GM19395 (cell line): ENCODE measurements around the gene MARK4.
"Not testable (repeated sequence)": the region's sequence is repeated elsewhere in the genome, so short reads cannot be mapped to it uniquely, and the experiment has no call there.

Experiments used
- ATAC-seq: cut with Tn5 transposase; IDR thresholded peaks from one replicate; pipeline ENCODE4 v1.9.1; 2021; ENCODE audit warnings: mild to moderate bottlenecking, moderate library complexity; ENCODE audit not compliant: unreplicated experiment

MARK4 gene

DNA sequence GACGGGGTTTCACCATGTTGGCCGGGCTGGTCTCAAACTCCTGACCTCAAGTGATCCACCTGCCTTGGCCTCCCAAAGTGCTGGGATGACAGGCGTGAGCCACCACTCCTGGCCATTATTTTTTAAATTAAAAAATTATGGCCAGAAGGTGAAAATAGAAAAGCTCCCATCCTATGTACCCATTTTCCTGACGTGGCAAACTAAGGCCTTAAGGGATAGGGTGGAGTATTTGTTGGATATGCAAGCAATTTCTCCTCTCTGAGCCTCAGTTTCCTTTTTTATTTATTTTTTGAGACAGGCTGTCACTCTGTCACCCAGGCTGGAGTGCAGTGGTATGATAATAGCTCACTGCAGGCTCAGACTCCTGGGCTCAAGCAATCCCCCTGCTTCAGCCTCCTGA, 83.8 kb downstream of the MARK4 start:
- not testable (repeated sequence) for ATAC-seq

DNA sequence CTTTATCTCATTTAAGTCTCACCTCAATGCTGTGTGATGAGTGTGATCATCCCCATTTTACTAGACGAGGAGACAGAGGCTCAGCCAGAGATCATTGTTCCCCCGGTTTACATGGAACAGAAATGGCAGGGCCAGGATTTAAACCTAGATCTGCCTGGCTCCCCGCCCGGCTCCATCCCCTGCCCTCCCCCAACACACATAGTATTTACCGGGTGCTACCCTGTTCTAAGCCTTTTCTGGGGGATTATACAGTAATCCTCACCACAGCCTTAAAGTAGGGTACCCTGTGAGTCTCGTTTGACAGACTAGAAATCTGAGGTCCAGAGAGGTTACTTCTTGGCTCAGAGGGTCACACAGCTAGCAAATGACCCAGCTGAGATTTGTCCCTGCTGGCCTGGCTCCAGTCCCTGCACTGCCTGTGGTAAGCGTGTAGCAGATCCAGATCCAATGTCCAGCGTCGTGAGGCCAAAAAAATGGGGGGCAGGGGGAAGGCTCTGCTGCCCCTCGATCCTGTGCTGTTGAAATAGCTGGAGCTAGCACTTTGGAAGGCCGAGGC, 85.7 kb downstream of the MARK4 start:
- no peak for ATAC-seq

DNA sequence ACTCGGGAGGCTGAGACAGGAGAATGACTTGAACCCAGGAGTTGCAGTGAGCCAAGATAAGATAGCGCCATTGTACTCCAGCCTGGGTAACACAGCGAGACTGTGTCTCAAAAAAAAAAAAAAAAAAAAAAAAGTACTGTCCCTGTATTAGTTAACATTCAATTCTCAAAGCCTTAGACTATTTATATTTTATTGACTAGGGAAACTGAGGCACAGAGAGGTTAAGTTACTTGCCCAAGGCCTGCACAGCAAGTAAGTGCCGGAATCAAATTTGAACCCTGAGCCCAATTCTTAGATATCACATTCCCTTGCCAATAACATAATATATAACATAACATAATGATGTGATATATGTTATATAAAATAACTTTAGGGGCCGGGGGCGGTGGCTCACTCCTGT, 88.6 kb downstream of the MARK4 start:
- ATAC-seq, result no peak

- ATAC-seq, result no peak
These were observed 89.3 kb downstream of the MARK4 start, which contains the start of gene KLC3 for GRCh38 chr19:45340232-45340898. Gene KLC3, plus strand, starts transcription at chr19:45340750. Its CDS starts 4,792 bp downstream, at chr19:45345542.

GRCh38 chr19:45340899-45341453, 89.9 kb downstream of the MARK4 start:
- no peak for ATAC-seq

DNA sequence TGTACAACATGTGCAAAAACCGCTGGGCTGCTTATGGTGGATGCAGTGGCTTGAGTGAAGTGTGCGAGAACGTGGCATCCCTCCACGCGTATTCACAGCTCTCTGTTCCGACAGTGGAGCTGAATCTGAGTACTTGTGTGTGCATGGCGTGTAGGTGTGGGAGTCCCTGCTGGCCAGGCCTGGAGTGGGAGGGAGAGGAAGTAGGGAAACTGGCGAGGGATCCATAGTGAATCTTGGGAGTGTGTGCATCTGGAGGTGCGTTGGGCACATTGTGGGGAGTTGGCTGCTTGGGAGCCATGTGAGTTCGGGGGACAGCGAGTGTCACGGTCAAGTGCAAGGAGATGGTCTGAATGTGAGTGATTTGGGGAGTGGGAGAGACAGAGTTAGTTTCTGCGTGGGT, 91.8 kb downstream of the MARK4 start:
- no peak for ATAC-seq

DNA sequence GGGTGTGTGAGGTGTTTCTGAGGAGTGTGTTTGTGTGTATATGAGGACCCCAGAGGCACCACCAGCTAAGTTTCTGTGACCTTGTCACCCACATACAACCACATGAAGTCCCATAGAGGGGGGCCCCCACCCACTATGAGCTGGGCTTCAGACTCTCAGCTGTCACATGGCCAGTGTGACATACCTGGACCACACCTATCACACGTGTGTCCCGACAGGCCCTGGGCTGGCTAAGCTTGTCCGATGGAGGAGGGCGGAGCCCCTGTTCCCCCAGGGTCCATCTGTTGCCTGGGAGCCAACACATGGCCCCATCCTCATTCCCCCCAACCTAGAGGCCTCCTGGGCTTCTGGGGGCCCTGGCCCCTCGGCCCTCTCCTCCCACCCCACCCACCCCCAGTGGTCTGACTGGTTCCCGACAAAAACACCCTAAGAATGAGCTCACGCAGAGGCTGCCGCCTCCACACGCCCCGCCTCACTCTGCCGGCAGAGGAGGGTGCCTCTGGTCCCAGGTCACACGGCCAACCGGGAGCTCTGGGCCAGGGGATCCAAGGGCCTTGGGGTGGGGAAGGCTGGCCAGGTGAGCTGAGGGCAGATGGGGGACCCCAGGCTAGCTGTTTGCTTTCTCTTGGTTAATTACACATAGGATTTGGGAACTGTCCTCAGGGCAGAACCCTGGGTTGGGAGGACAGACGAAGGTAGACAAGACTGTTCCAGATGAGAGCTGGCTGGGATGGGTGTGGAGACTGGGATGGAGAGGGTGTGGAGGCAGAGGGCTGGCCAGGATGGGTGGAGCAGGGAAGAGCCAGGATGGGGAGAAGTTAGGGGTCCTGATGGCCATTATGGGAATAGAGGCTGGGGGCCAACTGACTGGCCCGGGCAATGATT, 93.8 kb downstream of the MARK4 start:
- no peak for ATAC-seq

DNA sequence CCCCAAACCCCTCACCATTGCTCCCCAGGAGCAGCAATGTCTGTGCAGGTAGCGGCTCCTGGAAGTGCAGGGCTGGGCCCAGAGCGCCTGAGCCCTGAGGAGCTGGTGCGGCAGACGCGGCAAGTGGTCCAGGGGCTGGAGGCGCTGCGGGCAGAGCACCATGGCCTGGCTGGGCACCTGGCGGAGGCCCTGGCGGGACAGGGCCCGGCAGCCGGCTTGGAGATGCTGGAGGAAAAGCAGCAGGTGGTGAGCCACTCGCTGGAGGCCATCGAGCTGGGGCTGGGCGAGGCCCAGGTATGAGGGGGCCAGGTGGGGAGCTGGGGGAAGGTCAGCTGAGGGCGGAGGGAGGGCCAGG, 94.4 kb downstream of the MARK4 start:
- no peak for ATAC-seq

DNA sequence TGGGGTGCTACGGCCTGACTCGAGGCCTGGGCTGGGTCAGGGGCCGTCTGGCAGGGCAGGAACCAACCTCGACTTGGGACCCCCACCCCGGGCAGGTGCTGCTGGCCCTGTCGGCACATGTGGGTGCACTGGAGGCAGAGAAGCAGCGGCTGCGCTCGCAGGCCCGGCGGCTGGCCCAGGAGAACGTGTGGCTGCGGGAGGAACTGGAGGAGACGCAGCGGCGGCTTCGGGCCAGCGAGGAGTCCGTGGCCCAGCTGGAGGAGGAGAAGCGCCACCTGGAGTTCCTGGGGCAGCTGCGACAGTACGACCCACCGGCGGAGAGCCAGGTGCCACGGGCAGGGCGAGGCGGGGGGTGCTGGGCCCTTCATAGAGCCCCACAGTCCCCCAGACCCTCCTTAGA, 95.4 kb downstream of the MARK4 start:
- no peak for ATAC-seq

DNA sequence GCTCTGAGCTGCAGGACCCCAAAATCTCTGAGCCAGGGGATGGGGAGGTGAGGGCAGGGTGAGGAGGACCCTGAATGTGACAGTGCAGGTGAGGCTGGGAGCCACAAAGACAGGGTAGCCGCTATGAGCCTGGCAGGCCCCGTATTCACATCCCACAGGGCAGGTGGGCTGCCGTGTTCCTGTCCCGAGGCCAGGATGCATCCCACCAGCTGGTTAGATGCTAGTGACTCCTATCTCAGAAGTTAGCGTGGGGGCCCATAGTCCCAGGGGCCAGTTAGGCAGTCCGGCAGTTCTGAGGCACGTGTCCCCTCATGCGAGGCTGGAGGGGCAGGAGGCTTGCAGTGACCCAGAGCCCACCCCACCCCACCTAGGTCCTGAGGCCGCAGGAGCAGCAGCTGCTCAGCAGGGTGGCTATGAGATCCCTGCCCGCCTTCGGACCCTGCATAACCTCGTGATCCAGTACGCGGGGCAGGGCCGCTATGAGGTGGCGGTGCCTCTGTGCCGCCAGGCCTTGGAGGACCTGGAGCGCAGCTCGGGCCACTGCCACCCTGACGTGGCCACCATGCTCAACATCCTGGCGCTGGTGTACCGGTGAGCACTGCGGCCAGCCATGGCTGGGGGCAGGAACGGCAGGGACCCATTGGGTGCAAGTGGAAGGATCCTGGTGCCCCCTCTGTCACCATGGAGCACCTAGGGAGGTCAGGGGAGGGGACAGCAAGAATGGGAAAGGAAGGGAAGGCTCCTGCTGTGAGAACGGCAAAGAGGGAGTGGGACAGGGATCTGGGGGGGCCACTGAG, 96.7 kb downstream of the MARK4 start:
- ATAC-seq, result no peak

- no peak for ATAC-seq
These were observed 97.5 kb downstream of the MARK4 start for GRCh38 chr19:45348367-45349125.

DNA sequence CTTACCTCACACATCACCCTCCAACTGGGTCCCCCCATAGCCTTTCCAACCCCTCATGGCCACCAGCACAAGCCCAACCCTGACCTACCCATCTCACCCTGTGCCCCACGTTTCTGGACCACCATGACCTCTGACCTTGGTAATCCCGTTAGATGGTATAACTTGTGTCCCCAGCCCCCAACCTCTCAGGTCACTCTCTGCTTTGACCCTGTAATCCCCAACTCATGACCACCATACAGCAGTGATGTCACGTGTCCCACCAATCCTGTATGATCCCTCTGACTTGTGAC, 98.0 kb downstream of the MARK4 start:
- ATAC-seq, result no peak

GRCh38 chr19:45349430-45349941, 98.4 kb downstream of the MARK4 start:
- ATAC-seq, result no peak

DNA sequence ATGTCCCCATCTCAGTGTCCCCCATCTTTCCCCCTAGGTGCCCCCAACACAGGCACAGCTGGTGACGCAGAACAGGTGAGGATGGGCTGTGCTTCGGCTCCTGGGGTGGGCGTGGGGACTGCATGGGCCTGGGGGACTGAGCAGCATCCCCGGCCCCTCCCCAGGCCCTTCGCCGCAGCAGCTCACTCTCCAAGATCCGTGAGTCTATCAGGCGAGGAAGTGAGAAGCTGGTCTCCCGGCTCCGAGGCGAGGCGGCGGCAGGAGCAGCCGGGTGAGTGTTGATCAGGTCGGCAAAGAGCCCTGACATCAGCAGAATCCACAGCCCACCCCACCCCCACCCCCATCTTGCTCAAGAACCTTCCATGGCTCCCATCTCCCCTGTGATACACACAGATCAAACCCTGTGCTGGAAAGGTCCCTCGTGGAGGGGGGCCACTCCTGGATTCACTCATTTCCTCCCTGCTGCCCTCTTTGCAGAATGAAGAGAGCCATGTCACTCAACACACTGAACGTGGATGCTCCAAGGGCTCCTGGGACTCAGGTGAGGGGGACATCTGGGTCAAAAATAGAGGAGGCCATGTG, 99.5 kb downstream of the MARK4 start:
- ATAC-seq, result no peak

DNA sequence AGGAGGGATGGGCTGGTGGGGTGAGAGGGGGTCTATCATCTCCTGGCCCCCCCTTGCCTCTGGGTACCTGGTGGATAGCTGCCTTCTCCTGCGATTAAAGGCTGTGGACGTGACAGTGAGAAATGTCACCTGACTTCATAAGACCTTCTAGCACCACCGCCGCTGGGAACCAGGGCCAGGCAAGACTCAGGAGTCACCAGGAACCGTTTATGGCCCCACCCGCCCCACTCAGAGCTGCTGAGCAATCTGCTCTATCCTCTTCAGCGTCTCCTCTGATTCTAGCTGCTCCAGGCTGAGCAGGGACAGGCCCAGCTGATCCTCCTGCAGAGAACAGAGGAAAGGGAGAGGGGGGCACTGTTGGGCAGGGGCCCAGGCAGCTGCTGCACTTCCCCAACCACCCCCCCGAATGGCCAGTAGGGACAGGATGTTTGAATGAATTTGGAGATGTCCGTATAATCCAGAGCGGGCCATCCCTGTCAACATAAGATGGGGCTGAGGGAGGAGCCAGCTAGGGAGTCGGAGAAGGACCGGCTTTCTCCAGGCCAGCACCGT, 100.4 kb downstream of the MARK4 start:
- ATAC-seq, result no peak

GRCh38 chr19:45352062-45352461, 101.0 kb downstream of the MARK4 start:
- ATAC-seq, result no peak

GRCh38 chr19:45352471-45352870, 101.4 kb downstream of the MARK4 start:
- no peak for ATAC-seq

DNA sequence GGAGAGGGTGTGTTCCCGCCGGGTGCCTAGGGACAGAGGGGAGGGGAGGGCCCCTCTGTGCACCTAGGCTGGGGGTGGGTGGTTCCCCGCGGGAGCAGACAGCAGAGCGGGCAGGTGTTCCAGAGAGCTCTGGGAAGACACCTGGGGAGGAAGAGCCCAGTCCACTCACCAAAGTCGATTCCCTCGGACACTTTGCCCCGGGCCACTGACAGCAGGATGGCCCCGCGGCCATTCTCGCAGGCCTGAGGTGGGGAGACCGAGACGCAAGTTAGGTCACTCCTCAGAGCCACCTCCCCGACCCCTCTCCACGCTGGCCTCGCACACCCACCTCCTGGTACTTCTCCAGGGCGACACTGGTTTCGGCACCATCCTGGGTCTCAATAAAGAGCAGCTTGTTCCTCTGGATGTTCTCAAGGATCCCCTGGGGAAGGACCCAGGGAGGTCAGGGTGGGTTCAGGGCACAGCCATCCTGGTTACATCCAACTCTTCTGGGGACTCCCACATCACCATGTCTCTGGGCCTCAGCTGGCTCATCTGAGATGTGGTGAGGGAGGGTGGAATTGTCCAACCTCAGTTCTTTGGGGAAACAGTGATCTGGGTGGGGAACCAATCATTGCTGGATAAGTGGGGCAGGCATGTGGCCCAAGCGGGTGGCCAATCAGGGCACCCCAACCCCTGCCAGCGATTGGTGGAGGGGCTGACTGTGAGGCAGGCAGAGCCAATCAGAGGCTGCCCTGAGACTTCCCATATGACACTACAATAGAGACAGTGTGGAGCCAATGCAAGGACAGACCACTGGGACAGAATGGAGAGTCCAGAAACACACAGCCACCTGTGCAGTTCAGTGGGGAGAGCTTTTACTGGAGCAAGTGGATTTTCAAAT, 102.1 kb downstream of the MARK4 start:
- ATAC-seq, result no peak
